Measurements from ENCODE around the gene ATXN2.
"Not testable (repeated sequence)": the region's sequence is repeated elsewhere in the genome, so short reads cannot be mapped to it uniquely, and the experiment has no call there.

DNA sequence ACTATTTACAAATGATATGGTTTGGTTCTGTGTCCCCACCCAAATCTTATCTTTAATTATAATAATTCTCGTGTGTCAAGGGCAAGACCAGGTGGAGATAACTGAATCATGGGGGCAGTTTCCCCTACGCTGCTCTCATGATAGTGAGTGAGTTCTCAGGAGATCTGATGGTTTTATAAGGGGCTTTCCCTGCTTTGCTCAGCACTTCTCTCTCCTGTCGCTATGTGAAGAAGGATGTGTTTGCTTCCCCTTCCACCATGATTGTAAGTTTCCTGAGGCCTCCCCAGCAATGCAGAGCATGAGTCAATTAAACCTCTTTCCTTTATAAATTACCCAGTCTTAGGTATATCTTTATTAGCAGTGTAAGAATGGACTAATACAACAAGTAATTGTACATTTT is 43.8 kb downstream of the ATXN2 start:
- not testable (repeated sequence) for TF ChIP-seq RFX5 (IDR thresholded peaks at IDR 0.05; ENCODE audit: low read depth, low read length); POLR2A (IDR thresholded peaks at IDR 0.05; ENCODE audit: low read depth, low read length); MAZ (IDR thresholded peaks at IDR 0.05; ENCODE audit: borderline replicate concordance, low read depth, low read length); MAFK (IDR thresholded peaks at IDR 0.05; ENCODE audit: low read depth, low read length); RAD21 (IDR thresholded peaks at IDR 0.05; ENCODE audit: low read length); RCOR1 (IDR thresholded peaks at IDR 0.05; ENCODE audit: insufficient replicate concordance, low read length); CEBPB (IDR thresholded peaks at IDR 0.05; ENCODE audit: low read depth, low read length); SMC3 (IDR thresholded peaks at IDR 0.05; ENCODE audit: low read depth, low read length); MXI1 (IDR thresholded peaks at IDR 0.05; ENCODE audit: borderline replicate concordance, low read depth, low read length)
- TF ChIP-seq, protein P1, sequence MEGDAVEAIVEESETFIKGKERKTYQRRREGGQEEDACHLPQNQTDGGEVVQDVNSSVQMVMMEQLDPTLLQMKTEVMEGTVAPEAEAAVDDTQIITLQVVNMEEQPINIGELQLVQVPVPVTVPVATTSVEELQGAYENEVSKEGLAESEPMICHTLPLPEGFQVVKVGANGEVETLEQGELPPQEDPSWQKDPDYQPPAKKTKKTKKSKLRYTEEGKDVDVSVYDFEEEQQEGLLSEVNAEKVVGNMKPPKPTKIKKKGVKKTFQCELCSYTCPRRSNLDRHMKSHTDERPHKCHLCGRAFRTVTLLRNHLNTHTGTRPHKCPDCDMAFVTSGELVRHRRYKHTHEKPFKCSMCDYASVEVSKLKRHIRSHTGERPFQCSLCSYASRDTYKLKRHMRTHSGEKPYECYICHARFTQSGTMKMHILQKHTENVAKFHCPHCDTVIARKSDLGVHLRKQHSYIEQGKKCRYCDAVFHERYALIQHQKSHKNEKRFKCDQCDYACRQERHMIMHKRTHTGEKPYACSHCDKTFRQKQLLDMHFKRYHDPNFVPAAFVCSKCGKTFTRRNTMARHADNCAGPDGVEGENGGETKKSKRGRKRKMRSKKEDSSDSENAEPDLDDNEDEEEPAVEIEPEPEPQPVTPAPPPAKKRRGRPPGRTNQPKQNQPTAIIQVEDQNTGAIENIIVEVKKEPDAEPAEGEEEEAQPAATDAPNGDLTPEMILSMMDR (conservative IDR thresholded peaks at IDR 0.05; ENCODE audit: low read depth, low read length), result not testable (repeated sequence)
- TF ChIP-seq, protein P2, sequence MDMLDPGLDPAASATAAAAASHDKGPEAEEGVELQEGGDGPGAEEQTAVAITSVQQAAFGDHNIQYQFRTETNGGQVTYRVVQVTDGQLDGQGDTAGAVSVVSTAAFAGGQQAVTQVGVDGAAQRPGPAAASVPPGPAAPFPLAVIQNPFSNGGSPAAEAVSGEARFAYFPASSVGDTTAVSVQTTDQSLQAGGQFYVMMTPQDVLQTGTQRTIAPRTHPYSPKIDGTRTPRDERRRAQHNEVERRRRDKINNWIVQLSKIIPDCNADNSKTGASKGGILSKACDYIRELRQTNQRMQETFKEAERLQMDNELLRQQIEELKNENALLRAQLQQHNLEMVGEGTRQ (IDR thresholded peaks at IDR 0.05; ENCODE audit: low read depth, low read length), result not testable (repeated sequence)
- TF ChIP-seq, protein P3, sequence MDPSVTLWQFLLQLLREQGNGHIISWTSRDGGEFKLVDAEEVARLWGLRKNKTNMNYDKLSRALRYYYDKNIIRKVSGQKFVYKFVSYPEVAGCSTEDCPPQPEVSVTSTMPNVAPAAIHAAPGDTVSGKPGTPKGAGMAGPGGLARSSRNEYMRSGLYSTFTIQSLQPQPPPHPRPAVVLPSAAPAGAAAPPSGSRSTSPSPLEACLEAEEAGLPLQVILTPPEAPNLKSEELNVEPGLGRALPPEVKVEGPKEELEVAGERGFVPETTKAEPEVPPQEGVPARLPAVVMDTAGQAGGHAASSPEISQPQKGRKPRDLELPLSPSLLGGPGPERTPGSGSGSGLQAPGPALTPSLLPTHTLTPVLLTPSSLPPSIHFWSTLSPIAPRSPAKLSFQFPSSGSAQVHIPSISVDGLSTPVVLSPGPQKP (IDR thresholded peaks at IDR 0.05; ENCODE audit: borderline replicate concordance, low read depth, low read length), result not testable (repeated sequence)
